Fibroblast of skin of left quadriceps (primary cell): ENCODE results near the gene ITPA.

ENCODE experiments used
- DNase-seq, 2 experiments: peaks; one replicate each; pipeline ENCODE4 v3.0.0-alpha.2; 2013; ENCODE audit warnings: low read depth in 2 of 2

The ITPA gene

DNA sequence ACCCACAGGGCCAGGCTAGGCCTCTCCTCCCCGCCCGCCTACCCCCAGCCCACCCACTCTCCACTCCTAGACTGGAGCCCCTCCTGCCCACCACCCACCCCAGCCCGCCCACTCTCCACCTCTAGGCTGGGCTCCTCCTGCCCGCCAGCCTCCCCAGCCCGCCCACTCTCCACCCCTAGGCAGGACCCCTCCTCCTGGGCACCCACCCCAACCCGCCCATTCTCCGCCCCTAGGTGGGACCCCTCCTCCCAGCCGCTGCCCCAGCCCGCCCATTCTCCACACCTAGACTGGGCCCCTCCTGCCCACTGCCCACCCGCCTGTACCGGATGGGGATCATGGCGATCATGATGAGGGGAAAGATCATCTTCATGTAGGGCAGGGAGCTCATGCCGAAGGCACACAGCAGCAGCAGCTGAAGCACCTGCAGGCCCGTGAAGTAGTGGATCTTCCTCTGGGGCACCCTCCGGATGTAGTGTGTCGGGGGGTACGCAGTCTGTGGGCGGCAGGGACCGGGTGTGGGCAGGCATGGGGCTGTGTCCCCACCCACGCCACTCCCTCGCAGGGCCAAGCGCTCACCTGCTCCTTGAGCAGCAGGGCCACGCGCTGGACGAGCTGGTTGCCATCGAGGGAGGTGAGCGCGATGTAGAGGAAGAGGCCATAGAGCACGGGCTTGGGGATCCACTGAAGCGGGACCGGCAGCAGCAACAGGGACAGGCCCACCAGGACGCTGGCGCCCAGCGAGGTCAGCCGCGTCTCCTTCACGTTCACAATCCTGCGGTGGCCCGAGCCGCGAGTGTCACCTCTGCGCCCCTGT, 18.8 kb downstream of the ITPA start:
- DNase-seq: no peak

- no peak for DNase-seq
Observed at GRCh38 chr20:3228750-3229032, 19.4 kb downstream of the ITPA start.

GRCh38 chr20:3229158-3229557, 19.9 kb downstream of the ITPA start:
- DNase-seq: no peak

GRCh38 chr20:3229798-3230197, 20.5 kb downstream of the ITPA start:
- no peak for DNase-seq

GRCh38 chr20:3231116-3231515, 21.8 kb downstream of the ITPA start:
- DNase-seq: no peak

DNA sequence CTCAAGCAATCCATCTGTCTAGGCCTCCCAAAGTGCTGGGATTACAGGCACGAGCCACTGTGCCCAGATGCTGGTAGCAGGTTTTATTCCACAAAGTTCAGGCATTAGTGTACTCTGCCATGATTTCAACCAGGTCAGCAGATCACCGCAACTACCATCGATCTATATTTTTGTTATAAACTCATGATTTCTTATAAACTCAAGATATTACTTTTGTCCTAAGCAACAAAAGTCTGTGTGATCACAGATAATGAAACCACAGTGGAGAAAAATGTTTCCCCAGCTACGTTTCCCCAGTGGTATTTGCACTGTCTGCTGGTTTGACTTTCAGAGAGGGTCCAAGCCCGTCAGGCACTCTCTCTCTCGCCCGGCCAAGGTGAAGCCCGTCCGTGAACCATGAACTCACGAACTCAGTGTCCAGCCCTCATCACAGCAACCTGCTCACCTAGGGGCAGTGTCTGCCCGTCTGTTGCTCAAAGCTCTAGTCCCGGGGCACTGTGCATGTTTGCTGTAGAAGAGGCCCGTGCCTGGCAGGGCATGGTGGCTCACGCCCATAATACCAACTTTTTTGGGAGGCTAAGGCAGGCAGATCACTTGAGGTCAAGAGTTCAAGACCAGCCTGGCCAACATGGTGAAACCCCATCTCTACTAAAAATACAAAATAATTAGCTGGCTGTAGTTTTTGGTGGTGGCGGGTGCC, 22.7 kb downstream of the ITPA start:
- DNase-seq: no peak

DNA sequence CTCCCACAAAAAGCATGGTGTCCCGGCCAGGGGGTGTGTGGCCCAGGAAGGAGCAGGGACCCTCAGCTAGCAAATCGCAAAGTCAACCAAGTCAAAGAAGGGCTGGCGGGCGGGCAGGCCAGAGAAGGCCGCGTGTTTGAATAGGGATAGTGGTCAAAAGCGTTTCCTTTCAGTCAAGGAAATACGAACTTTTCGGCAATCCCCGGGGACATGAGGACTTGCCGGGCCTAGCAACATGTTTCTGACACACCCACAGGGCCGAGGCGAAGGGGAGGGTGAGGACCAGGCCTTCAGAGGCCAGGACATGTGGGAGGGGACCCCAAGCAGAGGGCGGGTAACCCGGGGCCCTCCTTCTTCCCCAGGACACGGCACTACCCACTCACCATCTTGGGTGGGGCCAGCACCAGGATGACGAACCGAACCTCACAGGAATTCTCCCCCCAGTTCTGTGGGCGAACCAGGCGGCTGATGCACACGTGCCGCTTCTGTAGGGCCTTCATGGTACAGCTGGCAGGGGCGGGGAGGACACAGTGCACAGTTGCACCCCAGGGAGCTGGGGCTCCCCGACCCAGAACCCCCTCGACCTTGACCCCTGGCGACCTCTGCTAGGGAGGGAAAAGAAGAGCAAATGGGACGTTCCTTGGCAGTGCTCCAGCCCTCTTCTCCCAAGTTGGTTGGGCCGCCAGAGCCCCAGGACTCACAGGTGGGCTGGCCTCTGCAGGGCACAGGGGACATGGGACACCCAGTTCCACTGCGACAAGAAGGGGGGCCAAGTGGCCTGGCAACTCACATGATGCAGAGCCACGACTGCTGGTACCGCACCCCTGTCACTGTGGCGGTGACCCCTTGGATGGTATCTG, 24.1 kb downstream of the ITPA start:
- DNase-seq: no peak

DNA sequence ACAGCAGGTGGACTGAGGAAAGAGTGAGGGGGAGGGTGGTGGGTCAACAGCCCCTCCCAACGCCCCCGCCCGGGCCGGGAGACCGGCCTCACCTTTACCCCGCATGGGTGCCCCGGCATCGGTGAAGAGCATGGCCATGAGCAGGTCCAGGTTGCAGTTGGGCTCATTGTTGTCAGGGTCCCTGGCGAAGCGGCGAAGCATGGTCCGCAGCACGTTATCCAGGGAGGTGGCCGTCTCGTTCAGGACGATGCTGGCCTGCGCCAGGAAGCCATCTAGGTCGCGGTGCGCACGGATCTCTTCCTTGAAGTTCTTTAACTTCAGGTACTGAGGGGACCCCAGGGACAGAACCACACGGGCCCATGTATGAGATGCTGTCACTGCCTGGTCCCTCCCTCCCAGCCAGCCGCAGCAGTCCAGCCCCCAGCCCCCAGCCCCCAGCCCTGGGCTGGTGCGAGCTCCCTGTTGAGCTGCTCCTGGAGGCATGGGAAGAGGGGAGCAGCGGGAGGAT, 24.7 kb downstream of the ITPA start:
- DNase-seq: no peak

DNA sequence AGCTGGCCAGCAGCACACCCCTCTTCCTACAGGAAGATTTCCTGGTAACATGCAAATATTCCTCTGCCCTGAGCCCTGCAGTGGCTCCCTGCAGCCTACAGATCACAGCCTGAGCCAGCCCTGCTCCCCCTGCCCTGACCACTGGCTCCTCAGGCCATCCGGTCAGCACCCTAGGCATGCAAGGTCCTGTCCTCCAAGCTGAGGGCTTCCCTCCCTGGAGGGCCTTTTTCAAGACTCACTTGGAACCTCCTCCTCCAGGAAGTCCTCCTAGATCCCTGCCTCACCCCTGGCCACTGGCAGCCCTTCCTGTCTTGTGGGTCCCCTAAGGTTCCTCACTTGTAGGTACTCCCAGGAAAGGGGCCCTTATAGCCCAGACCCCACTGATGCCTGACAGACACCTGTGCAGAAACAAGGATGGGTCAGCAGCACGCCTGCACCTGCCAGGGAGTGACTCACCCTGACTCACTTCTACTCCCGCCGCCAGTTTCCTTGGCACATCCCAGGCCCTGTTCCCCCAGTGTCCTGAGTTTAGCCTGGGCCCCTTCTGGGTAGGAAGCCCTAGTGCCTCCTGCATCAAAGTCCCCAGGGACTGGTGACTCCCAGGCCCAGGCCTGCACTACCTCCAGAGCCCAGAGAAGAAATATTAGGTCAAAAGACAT, 26.5 kb downstream of the ITPA start:
- no peak for DNase-seq

- DNase-seq: no peak
Observed at GRCh38 chr20:3237011-3237957, 28.0 kb downstream of the ITPA start.

GRCh38 chr20:3237958-3238615, 28.8 kb downstream of the ITPA start:
- DNase-seq: no peak

DNA sequence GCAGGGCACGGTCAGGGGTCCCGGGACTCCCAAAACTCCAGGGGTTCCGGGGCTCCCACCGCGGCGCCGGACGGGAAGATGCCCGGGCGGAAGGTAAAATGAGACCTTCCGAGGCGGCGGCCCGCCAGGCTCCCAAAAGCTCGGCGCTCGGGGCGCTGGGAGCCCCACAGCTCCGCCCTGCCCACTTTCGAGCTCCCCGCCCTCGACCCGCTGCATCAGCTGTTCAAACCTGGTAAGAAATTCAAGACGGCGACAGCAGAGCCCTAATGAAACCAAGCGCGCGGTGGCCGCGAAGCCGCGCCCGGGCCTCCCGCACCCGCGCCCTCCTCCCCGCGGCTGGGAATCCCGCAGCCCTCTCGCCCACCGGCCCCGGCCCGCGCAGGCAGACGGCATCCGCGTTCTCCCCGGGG, 29.3 kb downstream of the ITPA start:
- no peak for DNase-seq

DNA sequence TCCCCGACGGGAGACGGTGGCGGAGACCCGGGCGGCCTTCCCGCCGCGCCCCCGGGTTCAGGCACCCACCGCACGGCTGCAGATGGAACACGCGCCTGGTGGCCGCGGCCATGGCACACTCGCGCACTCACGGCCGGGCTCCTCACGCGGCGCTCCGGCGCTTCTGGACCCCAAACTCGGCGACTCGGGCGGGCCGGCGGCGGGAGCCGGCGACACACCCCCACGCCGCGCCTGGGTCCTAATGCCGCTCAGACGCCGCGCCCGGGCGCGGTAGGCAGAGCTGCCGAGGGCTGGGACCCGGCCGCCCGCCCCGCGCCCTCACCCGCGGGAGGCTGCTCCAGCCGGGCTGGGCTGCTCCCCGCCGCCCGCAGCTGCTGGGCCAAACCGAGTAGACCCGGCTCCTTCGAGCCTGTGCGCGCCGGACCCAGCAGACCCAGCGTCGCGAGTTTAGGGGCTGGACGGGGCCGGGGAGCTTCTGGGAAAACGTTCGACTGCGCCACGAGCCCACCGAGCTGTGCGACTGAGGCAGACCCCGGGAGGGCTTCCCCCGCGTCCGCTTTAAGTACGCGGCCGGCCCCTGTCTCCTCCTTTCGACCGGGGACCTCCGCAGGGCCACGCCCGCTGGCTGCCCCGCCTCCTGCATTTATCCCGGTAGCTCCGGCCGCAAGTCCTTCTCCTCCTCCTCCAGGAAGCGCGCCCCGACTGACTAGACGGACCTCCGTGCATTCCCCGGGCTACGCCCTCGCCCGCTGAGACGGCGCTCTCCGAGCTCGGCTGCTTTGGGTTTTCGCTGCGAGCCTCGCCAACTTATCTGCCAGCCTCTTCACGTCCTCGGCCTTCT, 29.9 kb downstream of the ITPA start, which contains the start of gene SLC4A11:
Gene SLC4A11, minus strand, starts transcription at position 165 of the 841 bp plus-strand sequence. Its CDS starts 53 bp downstream, at position 112.
- DNase-seq: no peak

- DNase-seq: no peak
Observed at GRCh38 chr20:3239867-3240775, 30.8 kb downstream of the ITPA start.

GRCh38 chr20:3240776-3241363, 31.6 kb downstream of the ITPA start:
- DNase-seq: no peak

DNA sequence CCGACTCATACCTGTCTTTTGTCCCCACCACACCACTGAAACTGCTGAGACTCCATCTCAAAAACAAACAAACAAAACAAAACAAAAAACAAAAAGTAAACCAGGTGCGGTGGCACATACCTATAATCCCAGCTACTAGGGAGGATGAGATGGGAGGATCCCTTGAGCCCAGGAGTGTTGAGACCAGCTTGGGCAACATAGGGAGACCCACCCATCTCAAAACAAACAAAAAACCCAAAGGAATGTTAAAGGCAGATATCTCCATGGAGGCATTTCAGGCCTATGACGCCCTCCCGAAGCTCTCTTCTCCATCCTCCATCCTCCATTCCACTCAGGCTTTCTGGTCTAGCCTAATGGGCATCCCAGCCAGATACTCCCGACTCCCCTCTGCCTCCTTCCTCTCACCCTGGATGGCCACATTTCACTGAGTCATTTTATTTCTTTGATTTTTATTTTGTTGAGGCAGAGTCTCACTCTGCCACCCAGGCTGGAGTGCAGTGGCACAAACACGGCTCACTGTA, 32.9 kb downstream of the ITPA start:
- DNase-seq: no peak

- no peak for DNase-seq
Observed at GRCh38 chr20:3243718-3244358, 34.5 kb downstream of the ITPA start.
